ENCODE results near the gene ACOT11. TPM values are rescaled to one million over a fixed set of nuclear protein-coding genes. Genes with fewer than 3 reads are reported as not detected.

ACOT11 gene
- total RNA-seq, 1 experiment from 2014 or later, result 1.9 TPM

DNA sequence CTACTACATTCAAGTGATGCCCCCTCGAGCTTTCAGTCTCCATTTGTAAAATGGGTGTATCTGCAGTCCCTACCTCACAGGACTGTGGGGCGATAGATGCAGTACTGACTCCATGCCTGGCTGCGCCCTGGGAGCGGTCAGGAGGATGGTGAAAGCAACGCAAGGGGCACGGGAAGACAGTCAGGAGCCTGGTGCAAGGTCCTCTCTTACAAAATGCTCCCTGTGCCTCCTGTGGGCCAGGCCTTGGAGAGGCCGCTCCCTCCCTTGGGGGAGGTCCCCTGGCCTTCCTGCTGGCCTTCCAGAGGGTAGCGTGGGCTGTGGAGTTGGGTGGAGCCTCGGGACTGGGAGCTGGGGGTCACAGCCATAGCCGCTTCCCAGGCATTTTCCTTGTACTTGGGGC lies 53.7 kb downstream of the ACOT11 start:
- ChIA-PET POLR2A (no interaction called here), CTCF (no interaction called here)
- no peaks in the 10 kb centered on the region for H3K36me3 ChIP-seq (ENCODE audit: control insufficient read depth, insufficient read depth, low read length)
- intact Hi-C loops (cut with micrococcal nuclease; ENCODE audit: unreplicated experiment), result no loop called here
- H3K4me1 ChIP-seq (ENCODE audit: control insufficient read depth, insufficient read depth, low read length), result no peaks in the 10 kb centered on the region
- ATAC-seq, result peak; percentile 32; the same call in 1 of the 2 replicates
- DNase-seq (ENCODE audit: low read depth, low spot score), result no peak
- BruUV-seq (replicated peaks), result no TSS peak
- H3K27ac ChIP-seq (ENCODE audit: low read length), result no peak overlapping the region
- no peak overlapping the region for H3K4me3 ChIP-seq (ENCODE audit: low read depth in 2 of 2, low read length in 2 of 2)
- H3K27me3 ChIP-seq (ENCODE audit: control insufficient read depth, insufficient read depth, low read length), result no peaks in the 10 kb centered on the region
- H3K9me3 ChIP-seq (ENCODE audit: control insufficient read depth, insufficient read depth, low read depth, low read length), result no peaks in the 10 kb centered on the region
- in situ Hi-C loops (cut with HindIII; ENCODE audit: low pct_unique_long_range_greater_than_20kb, low sequenced_read_pairs), result no loop called here
- TF ChIP-seq, protein P1, sequence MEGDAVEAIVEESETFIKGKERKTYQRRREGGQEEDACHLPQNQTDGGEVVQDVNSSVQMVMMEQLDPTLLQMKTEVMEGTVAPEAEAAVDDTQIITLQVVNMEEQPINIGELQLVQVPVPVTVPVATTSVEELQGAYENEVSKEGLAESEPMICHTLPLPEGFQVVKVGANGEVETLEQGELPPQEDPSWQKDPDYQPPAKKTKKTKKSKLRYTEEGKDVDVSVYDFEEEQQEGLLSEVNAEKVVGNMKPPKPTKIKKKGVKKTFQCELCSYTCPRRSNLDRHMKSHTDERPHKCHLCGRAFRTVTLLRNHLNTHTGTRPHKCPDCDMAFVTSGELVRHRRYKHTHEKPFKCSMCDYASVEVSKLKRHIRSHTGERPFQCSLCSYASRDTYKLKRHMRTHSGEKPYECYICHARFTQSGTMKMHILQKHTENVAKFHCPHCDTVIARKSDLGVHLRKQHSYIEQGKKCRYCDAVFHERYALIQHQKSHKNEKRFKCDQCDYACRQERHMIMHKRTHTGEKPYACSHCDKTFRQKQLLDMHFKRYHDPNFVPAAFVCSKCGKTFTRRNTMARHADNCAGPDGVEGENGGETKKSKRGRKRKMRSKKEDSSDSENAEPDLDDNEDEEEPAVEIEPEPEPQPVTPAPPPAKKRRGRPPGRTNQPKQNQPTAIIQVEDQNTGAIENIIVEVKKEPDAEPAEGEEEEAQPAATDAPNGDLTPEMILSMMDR (IDR thresholded peaks at IDR 0.05), result no peak
- TF ChIP-seq SIN3A (IDR thresholded peaks at IDR 0.05; ENCODE audit: borderline replicate concordance, insufficient read depth, low read depth, low read length) (no peak), POLR2AphosphoS5 (IDR thresholded peaks at IDR 0.05; ENCODE audit: low read depth, low read length) (no peak), TCF7L2 (IDR thresholded peaks at IDR 0.05; ENCODE audit: low read depth, low read length) (no peak)
- TF ChIP-seq, protein P2, sequence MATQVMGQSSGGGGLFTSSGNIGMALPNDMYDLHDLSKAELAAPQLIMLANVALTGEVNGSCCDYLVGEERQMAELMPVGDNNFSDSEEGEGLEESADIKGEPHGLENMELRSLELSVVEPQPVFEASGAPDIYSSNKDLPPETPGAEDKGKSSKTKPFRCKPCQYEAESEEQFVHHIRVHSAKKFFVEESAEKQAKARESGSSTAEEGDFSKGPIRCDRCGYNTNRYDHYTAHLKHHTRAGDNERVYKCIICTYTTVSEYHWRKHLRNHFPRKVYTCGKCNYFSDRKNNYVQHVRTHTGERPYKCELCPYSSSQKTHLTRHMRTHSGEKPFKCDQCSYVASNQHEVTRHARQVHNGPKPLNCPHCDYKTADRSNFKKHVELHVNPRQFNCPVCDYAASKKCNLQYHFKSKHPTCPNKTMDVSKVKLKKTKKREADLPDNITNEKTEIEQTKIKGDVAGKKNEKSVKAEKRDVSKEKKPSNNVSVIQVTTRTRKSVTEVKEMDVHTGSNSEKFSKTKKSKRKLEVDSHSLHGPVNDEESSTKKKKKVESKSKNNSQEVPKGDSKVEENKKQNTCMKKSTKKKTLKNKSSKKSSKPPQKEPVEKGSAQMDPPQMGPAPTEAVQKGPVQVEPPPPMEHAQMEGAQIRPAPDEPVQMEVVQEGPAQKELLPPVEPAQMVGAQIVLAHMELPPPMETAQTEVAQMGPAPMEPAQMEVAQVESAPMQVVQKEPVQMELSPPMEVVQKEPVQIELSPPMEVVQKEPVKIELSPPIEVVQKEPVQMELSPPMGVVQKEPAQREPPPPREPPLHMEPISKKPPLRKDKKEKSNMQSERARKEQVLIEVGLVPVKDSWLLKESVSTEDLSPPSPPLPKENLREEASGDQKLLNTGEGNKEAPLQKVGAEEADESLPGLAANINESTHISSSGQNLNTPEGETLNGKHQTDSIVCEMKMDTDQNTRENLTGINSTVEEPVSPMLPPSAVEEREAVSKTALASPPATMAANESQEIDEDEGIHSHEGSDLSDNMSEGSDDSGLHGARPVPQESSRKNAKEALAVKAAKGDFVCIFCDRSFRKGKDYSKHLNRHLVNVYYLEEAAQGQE (IDR thresholded peaks at IDR 0.05; ENCODE audit: insufficient read depth in 1 of 2, low read depth in 2 of 2, low read length in 1 of 2), result no peak

GRCh38 chr1:54602554-54602953 lies 54.5 kb downstream of the ACOT11 start:
- no peaks in the 10 kb centered on the region for H3K27me3 ChIP-seq (ENCODE audit: control insufficient read depth, insufficient read depth, low read length)
- no peak overlapping the region for H3K27ac ChIP-seq (ENCODE audit: low read length)
- H3K4me3 ChIP-seq (ENCODE audit: low read depth in 2 of 2, low read length in 2 of 2), result no peak overlapping the region
- POLR2A ChIA-PET, result no interaction called here
- H3K4me1 ChIP-seq (ENCODE audit: control insufficient read depth, insufficient read depth, low read length), result no peaks in the 10 kb centered on the region
- H3K36me3 ChIP-seq (ENCODE audit: control insufficient read depth, insufficient read depth, low read length), result no peaks in the 10 kb centered on the region
- no peaks in the 10 kb centered on the region for H3K9me3 ChIP-seq (ENCODE audit: control insufficient read depth, insufficient read depth, low read depth, low read length)
- in situ Hi-C loops (cut with HindIII; ENCODE audit: low pct_unique_long_range_greater_than_20kb, low sequenced_read_pairs) (no loop called here), intact Hi-C loops (cut with micrococcal nuclease; ENCODE audit: unreplicated experiment) (no loop called here)
- CTCF ChIA-PET, result no interaction called here
- DNase-seq (ENCODE audit: low read depth, low spot score) (no peak), ATAC-seq (no peak)
- TF ChIP-seq POLR2AphosphoS5 (IDR thresholded peaks at IDR 0.05; ENCODE audit: low read depth, low read length) (no peak), SIN3A (IDR thresholded peaks at IDR 0.05; ENCODE audit: borderline replicate concordance, insufficient read depth, low read depth, low read length) (no peak)
- TF ChIP-seq, protein P2 (IDR thresholded peaks at IDR 0.05; ENCODE audit: insufficient read depth in 1 of 2, low read depth in 2 of 2, low read length in 1 of 2), result no peak
- TF ChIP-seq, protein P1 (IDR thresholded peaks at IDR 0.05), result no peak
- no TSS peak for BruUV-seq (replicated peaks)
